Neural crest cell (in vitro differentiated cells): ENCODE results near the gene ADCY6. TPM values are rescaled to one million over a fixed set of nuclear protein-coding genes. Genes with fewer than 3 reads are reported as not detected.

Source experiments
- DNase-seq: peaks from one replicate; pipeline ENCODE4 v3.0.0; 2021; ENCODE audit warnings: low read depth, mixed read lengths, low spot score
- H3K27ac Mint-ChIP-seq: one replicate; pipeline ENCODE4 v1.8.0; 2021; ENCODE audit warnings: mild to moderate bottlenecking, mixed read lengths; ENCODE audit not compliant: unreplicated experiment
- H3K27me3 Mint-ChIP-seq: 2 replicates; pipeline ENCODE4 v1.8.0; 2021; ENCODE audit warnings: low read depth, mild to moderate bottlenecking, mixed read lengths
- H3K36me3 Mint-ChIP-seq: 2 replicates; pipeline ENCODE4 v1.8.0; 2021; ENCODE audit warnings: low read depth, mild to moderate bottlenecking, mixed read lengths
- H3K4me1 Mint-ChIP-seq: 2 replicates; pipeline ENCODE4 v1.8.0; 2021; ENCODE audit warnings: mixed read lengths
- H3K4me3 Mint-ChIP-seq: one replicate; pipeline ENCODE4 v1.8.0; 2021; ENCODE audit warnings: mild to moderate bottlenecking, mixed read lengths
- H3K9me3 Mint-ChIP-seq: 2 replicates; pipeline ENCODE4 v1.8.0; 2021; ENCODE audit warnings: mixed read lengths
- CTCF ChIP-seq: fragments of 200-600 bp; sonication (generic); conservative IDR thresholded peaks from 2 replicates; pipeline ENCODE4 v1.5.0; 2021; ENCODE audit warnings: antibody characterized with exemption, mild to moderate bottlenecking
- total RNA-seq: library from RNA; stranded (reverse); gene quantifications from 2 replicates; pipeline ENCODE4 v1.2.1, GENCODE V29; 2021

The ADCY6 gene
- total RNA-seq, 1 donor from 2014 or later: 79.5 TPM

- Mint-ChIP-seq H3K36me3 (no peaks in the 10 kb centered on the region), H3K27me3 (peaks cover 5% of the 10 kb centered on the region), H3K4me1 (peaks cover 32% of the 10 kb centered on the region), H3K4me3 (peak overlapping the region; percentile 89), H3K27ac (no peak overlapping the region), H3K9me3 (no peaks in the 10 kb centered on the region)
- TF ChIP-seq CTCF: no peak
- DNase-seq: no peak
Measured at GRCh38 chr12:48819986-48820725, 31.3 kb upstream of the ADCY6 start.

- H3K4me3 Mint-ChIP-seq: peak overlapping the region; percentile 89
- H3K4me1 Mint-ChIP-seq: peaks cover 32% of the 10 kb centered on the region
Measured at GRCh38 chr12:48818831-48819590, 30.1 kb upstream of the ADCY6 start.

GRCh38 chr12:48817873-48818830 is 29.3 kb upstream of the ADCY6 start, which contains the start of gene CACNB3:
Gene CACNB3 (plus strand): TSS chr12:48818496. CDS start chr12:48818930, 434 bp downstream.
- H3K4me1 Mint-ChIP-seq: peaks cover 38% of the 10 kb centered on the region

More at GRCh38 chr12:48818831-48819590, 30.1 kb upstream of the ADCY6 start:
- no peak for TF ChIP-seq CTCF
- H3K27me3 Mint-ChIP-seq: peaks cover 6% of the 10 kb centered on the region
- no peak for DNase-seq
- H3K9me3 Mint-ChIP-seq: no peaks in the 10 kb centered on the region
- H3K27ac Mint-ChIP-seq: no peak overlapping the region
- no peaks in the 10 kb centered on the region for H3K36me3 Mint-ChIP-seq

DNA sequence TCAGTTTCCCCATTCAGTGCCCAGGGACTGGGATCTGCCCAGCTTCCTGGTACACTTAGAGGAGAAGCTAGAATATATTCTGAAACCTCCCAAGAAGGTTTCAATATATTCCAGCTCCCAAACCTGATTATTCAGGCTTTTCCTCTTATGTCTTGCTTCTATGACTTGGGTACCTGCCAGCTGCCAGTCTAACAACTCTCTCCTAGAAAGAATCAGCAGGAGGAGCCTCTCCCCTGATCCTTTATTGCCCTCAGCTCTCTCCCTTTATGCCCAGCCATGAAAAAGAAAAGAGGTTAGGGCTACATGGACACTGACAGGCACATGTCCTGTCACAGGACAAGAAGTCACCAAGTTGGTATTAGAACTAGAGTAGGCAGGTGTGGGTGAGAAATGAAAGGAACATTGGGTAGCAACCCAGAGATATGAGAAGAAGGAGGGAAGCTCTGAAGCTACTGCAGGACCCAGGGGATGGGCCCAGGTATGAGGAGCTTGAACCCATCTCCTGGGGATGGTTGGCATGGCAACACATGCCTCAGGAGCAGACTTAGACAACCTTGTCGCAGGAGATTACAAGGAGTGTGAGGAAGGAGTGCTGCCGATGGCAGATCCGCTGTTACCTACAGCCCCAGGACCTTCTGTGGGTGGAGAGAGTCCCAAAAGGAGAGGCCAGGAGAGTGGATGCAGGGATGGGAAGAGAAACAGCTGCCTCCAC is 27.4 kb upstream of the ADCY6 start:
- Mint-ChIP-seq H3K9me3 (no peaks in the 10 kb centered on the region), H3K36me3 (no peaks in the 10 kb centered on the region), H3K4me3 (peak overlapping the region; percentile 97), H3K27ac (no peak overlapping the region), H3K4me1 (peaks cover 40% of the 10 kb centered on the region), H3K27me3 (peaks cover 14% of the 10 kb centered on the region)
- TF ChIP-seq CTCF: no peak
- no peak for DNase-seq

More at GRCh38 chr12:48817873-48818830, 29.3 kb upstream of the ADCY6 start, which contains the start of gene CACNB3:
- H3K36me3 Mint-ChIP-seq: no peaks in the 10 kb centered on the region
- peaks cover 10% of the 10 kb centered on the region for H3K27me3 Mint-ChIP-seq
- no peaks in the 10 kb centered on the region for H3K9me3 Mint-ChIP-seq
- H3K4me3 Mint-ChIP-seq: peak within 1 kb of the TSS; percentile 97
- DNase-seq: peak; percentile 68
- H3K27ac Mint-ChIP-seq: peak within 1 kb of the TSS; percentile 90
- TF ChIP-seq CTCF: no peak
